NB4 (cell line): ENCODE results near the gene KNOP1.

Experiments used
- DNase-seq: peaks from one replicate; pipeline ENCODE4 v3.0.0; 2010; ENCODE audit warnings: low read depth
- H3K4me3 ChIP-seq: one replicate; pipeline ENCODE4 v1.5.1; 2011; ENCODE audit warnings: mild to moderate bottlenecking, low read depth, low read length, moderate library complexity
- CTCF ChIP-seq: IDR thresholded peaks from one replicate; pipeline ENCODE4 v1.5.1; 2012; ENCODE audit warnings: low read depth, low read length
- MYC ChIP-seq: IDR thresholded peaks from 2 replicates; pipeline ENCODE4 v1.6.1; 2011; ENCODE audit warnings: low read depth, low read length
- POLR2A ChIP-seq: IDR thresholded peaks from 2 replicates; pipeline ENCODE4 v1.6.1; 2011; ENCODE audit warnings: mild to moderate bottlenecking; ENCODE audit not compliant: insufficient read length; ENCODE audit errors: extremely low read depth
- TF ChIP-seq, protein P1 (sequence below): IDR thresholded peaks from 2 replicates; pipeline ENCODE4 v1.6.1; 2011; ENCODE audit warnings: low read depth, low read length

KNOP1 gene

DNA sequence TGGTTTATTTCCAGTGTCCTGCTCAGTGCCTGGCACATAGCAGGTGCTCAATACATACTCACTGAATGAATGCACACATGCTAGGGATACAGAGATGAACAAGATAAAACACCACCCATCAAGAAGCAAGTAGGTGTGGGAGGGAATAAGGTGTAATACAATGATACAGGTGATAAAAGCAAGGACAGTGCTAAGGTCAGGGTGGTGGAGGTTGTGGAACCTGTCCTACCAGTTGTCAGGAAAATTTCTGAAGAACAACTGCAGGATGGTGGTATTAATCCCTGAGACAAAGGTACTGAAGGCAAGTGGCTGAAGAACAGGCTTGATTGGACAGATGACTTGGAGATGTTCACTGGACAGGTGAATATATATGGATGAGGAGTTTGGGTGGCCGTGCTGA lies 1.8 kb downstream of the KNOP1 start:
- DNase-seq = no peak
- TF ChIP-seq CTCF = no peak
- TF ChIP-seq, protein P1, sequence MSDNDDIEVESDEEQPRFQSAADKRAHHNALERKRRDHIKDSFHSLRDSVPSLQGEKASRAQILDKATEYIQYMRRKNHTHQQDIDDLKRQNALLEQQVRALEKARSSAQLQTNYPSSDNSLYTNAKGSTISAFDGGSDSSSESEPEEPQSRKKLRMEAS = no peak
- TF ChIP-seq MYC = no peak
- no peak for TF ChIP-seq POLR2A
- H3K4me3 ChIP-seq = peak overlapping the region; percentile 100

DNA sequence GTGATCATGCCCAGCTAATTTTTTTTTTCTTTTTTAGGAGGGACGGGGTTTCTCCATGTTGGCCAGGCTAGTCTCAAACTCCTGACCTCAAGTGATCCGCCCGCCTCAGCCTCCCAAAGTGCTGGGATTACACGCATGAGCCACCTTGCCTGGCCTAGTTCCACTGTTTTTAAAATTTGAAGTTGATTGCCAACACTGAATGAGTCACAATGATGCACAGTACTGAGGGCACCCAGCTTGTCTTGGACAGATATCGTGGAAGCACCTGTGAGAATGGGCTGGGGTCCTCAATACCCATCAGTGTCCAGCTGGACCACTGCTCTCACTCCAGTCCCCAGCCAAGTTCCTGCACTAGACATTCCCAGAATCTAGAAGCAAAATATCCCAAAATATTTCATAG lies 2.5 kb downstream of the KNOP1 start:
- H3K4me3 ChIP-seq = no peak overlapping the region
- TF ChIP-seq MYC (no peak), POLR2A (no peak), CTCF (no peak)
- TF ChIP-seq, protein P1 = no peak
- no peak for DNase-seq

- TF ChIP-seq CTCF (no peak), POLR2A (no peak), MYC (no peak)
- TF ChIP-seq, protein P1 = no peak
- DNase-seq = no peak
- no peak overlapping the region for H3K4me3 ChIP-seq
These were observed 4.3 kb downstream of the KNOP1 start for GRCh38 chr16:19713697-19714096.

- no peak overlapping the region for H3K4me3 ChIP-seq
- DNase-seq = no peak
- no peak for TF ChIP-seq POLR2A
These were observed 5.5 kb downstream of the KNOP1 start for GRCh38 chr16:19712418-19713058.

- no peak for DNase-seq
- H3K4me3 ChIP-seq = no peak overlapping the region
- TF ChIP-seq, protein P1 = no peak
- TF ChIP-seq MYC = no peak
- no peak for TF ChIP-seq CTCF
- no peak for TF ChIP-seq POLR2A
These were observed 6.4 kb downstream of the KNOP1 start for GRCh38 chr16:19711643-19712042.

GRCh38 chr16:19710991-19711545 lies 7.0 kb downstream of the KNOP1 start:
- no peak overlapping the region for H3K4me3 ChIP-seq
- DNase-seq = no peak
- TF ChIP-seq MYC = no peak
- TF ChIP-seq, protein P1 = no peak
- no peak for TF ChIP-seq CTCF
- no peak for TF ChIP-seq POLR2A
